PC-3 (cell line): Measurements from ENCODE around the gene CMTM7. TPM values are rescaled to one million over a fixed set of nuclear protein-coding genes. Genes with fewer than 3 reads are reported as not detected.

Experiments
- ATAC-seq: fragments of 200-7000 bp; cut with Tn5 transposase; 2 replicates; pipeline ENCODE4 v1.9.1; 2020; ENCODE audit warnings: mild to moderate bottlenecking, moderate library complexity
- BruUV-seq: library from RNA; stranded (reverse); fragments of 400-500 nt; replicated peaks from 2 replicates; lab custom pipeline; 2021; lab: Mats Ljungman, UMichigan
- CTCF ChIA-PET: fragments of 300-600 bp; sonication (Branson Sonifier 250); formaldehyde crosslinking; loops from one replicate; lab custom pipeline; 2022; ENCODE audit warnings: antibody characterized with exemption; lab: Charles Lee
- POLR2A ChIA-PET: fragments of 300-600 bp; sonication (Branson Sonifier 250); formaldehyde crosslinking; loops from one replicate; lab custom pipeline; 2022; ENCODE audit warnings: antibody characterized with exemption; ENCODE audit not compliant: unreplicated experiment; lab: Charles Lee
- DNase-seq: peaks from one replicate; pipeline ENCODE4 v3.0.0-alpha.2; 2015
- H2AFZ ChIP-seq: fragments of 300-600 bp; sonication (generic); 2 replicates; pipeline ENCODE4 v1.6.0; 2016; ENCODE audit warnings: antibody characterized with exemption, low read length
- H3F3A ChIP-seq: fragments of 300-600 bp; sonication (generic); one replicate; pipeline ENCODE4 v1.6.0; 2017; ENCODE audit warnings: antibody characterized with exemption, low read length, control low read depth, mild to moderate bottlenecking; ENCODE audit not compliant: unreplicated experiment
- H3K27ac ChIP-seq: fragments of 300-600 bp; sonication (generic); 2 replicates; pipeline ENCODE4 v1.5.1; 2016; ENCODE audit warnings: mild to moderate bottlenecking, low read length
- H3K27me3 ChIP-seq: fragments of 300-600 bp; sonication (generic); 2 replicates; pipeline ENCODE4 v1.6.1; 2016; ENCODE audit warnings: low read length, mixed read lengths
- H3K36me3 ChIP-seq: fragments of 300-600 bp; sonication (generic); 2 replicates; pipeline ENCODE4 v1.6.1; 2016; ENCODE audit warnings: low read depth, mixed run types, low read length, mixed read lengths
- H3K4me1 ChIP-seq: fragments of 300-600 bp; sonication (generic); 2 replicates; pipeline ENCODE4 v1.5.1; 2016; ENCODE audit warnings: low read length; ENCODE audit not compliant: insufficient read depth
- H3K4me2 ChIP-seq: fragments of 300-600 bp; sonication (generic); 2 replicates; pipeline ENCODE4 v1.6.0; 2016; ENCODE audit warnings: low read length
- H3K4me3 ChIP-seq: fragments of 300-600 bp; sonication (generic); 2 replicates; pipeline ENCODE4 v1.5.1; 2016; ENCODE audit warnings: mild to moderate bottlenecking, low read length, mixed read lengths
- H3K79me2 ChIP-seq: fragments of 300-600 bp; sonication (generic); 2 replicates; pipeline ENCODE4 v1.6.1; 2017; ENCODE audit warnings: low read length, mixed read lengths
- H3K9ac ChIP-seq: fragments of 300-600 bp; sonication (generic); 2 replicates; pipeline ENCODE4 v1.6.0; 2016; ENCODE audit warnings: mild to moderate bottlenecking, low read length
- H3K9me2 ChIP-seq: fragments of 300-600 bp; sonication (generic); replicated peaks from 2 replicates; pipeline ENCODE4 v1.6.1; 2016; ENCODE audit warnings: mixed run types, low read length, mixed read lengths
- H3K9me3 ChIP-seq: fragments of 300-600 bp; sonication (generic); 2 replicates; pipeline ENCODE4 v1.6.1; 2016; ENCODE audit warnings: low read length, mixed read lengths
- H4K20me1 ChIP-seq: fragments of 300-600 bp; sonication (generic); 2 replicates; pipeline ENCODE4 v1.6.1; 2016; ENCODE audit warnings: low read length, mixed read lengths
- CTCF ChIP-seq: fragments of 300-600 bp; sonication (generic); conservative IDR thresholded peaks from 2 replicates; pipeline ENCODE4 v1.5.1; 2017; ENCODE audit warnings: antibody characterized with exemption, low read depth, mild to moderate bottlenecking, low read length
- EZH2 ChIP-seq: fragments of 300-600 bp; sonication (generic); IDR thresholded peaks from one replicate; pipeline ENCODE4 v1.6.1; 2017; ENCODE audit warnings: antibody characterized with exemption, mild to moderate bottlenecking, low read length; ENCODE audit not compliant: unreplicated experiment
- EZH2phosphoT487 ChIP-seq: fragments of 300-600 bp; sonication (generic); IDR thresholded peaks from 2 replicates; pipeline ENCODE4 v1.6.1; 2018; ENCODE audit warnings: mild to moderate bottlenecking, antibody characterized with exemption, low read length, borderline replicate concordance
- intact Hi-C: fragments of 100-400 bp; cut with micrococcal nuclease; formaldehyde crosslinking; loops from 2 replicates; pipeline ENCODE4 v1.9.0; 2023
- total RNA-seq: library from RNA; depleted of rRNA; stranded (reverse); fragments of >200 nt; gene quantifications from 2 replicates; pipeline ENCODE4 v1.2.3, GENCODE V29; 2014

CMTM7 gene
- total RNA-seq, 1 experiment from 2014 or later = 37.1 TPM

GRCh38 chr3:32375596-32375930 is 16.1 kb upstream of the CMTM7 start:
- no peak overlapping the region for H3K9ac ChIP-seq
- POLR2A ChIA-PET = interaction anchor here (0.6 kb wide), 1 partner anchor 13 kb away, joined by 3 read pairs; no protein-coding TSS in a partner anchor
- ATAC-seq = no peak
- no peak overlapping the region for H3K4me3 ChIP-seq
- no peak overlapping the region for H2AFZ ChIP-seq
- DNase-seq = no peak
- H3K27me3 ChIP-seq = no peaks in the 10 kb centered on the region
- CTCF ChIA-PET = interaction anchor here (1.2 to 1.5 kb wide), 2 partner anchors 92 to 95 kb away, joined by 5 to 7 read pairs; no protein-coding TSS in a partner anchor
- intact Hi-C loops = loop anchor here (1.0 to 2.0 kb wide), 3 partner anchors 16 to 95 kb away; partner anchors contain the start of gene CMTM7
- H3F3A ChIP-seq = no peaks in the 10 kb centered on the region
- no peaks in the 10 kb centered on the region for H3K9me3 ChIP-seq
- no peak overlapping the region for H3K4me2 ChIP-seq
- TF ChIP-seq CTCF (no peak), EZH2 (no peak), EZH2phosphoT487 (no peak)
- H4K20me1 ChIP-seq = no peaks in the 10 kb centered on the region
- no peaks in the 10 kb centered on the region for H3K4me1 ChIP-seq
- H3K79me2 ChIP-seq = no peaks in the 10 kb centered on the region
- H3K9me2 ChIP-seq = no peaks in the 10 kb centered on the region
- no peaks in the 10 kb centered on the region for H3K36me3 ChIP-seq
- no TSS peak for BruUV-seq
- H3K27ac ChIP-seq = no peak overlapping the region

- ATAC-seq = peak; percentile 47
- Histone ChIP-seq H2AFZ (no peak overlapping the region), H3K4me3 (no peak overlapping the region), H3K27ac (no peak overlapping the region), H3K27me3 (no peaks in the 10 kb centered on the region), H3K9me3 (no peaks in the 10 kb centered on the region), H3K9ac (no peak overlapping the region), H3K9me2 (no peaks in the 10 kb centered on the region), H3K79me2 (no peaks in the 10 kb centered on the region), H3K4me2 (no peak overlapping the region), H4K20me1 (no peaks in the 10 kb centered on the region), H3K36me3 (no peaks in the 10 kb centered on the region), H3F3A (no peaks in the 10 kb centered on the region), H3K4me1 (no peaks in the 10 kb centered on the region)
- ChIA-PET POLR2A (interaction anchor here (0.6 kb wide), 1 partner anchor 12 kb away, joined by 3 read pairs; no protein-coding TSS in a partner anchor), CTCF (interaction anchor here (1.4 to 1.5 kb wide), 2 partner anchors 92 to 94 kb away, joined by 4 to 7 read pairs; no protein-coding TSS in a partner anchor)
- intact Hi-C loops = no loop called here
- BruUV-seq = no TSS peak
- peak; percentile 26 for DNase-seq
- TF ChIP-seq EZH2phosphoT487 (no peak), EZH2 (no peak), CTCF (no peak)
Measured at GRCh38 chr3:32376115-32376514, 15.5 kb upstream of the CMTM7 start.

GRCh38 chr3:32379831-32380500 is 11.7 kb upstream of the CMTM7 start:
- POLR2A ChIA-PET = no interaction called here
- H4K20me1 ChIP-seq = no peaks in the 10 kb centered on the region
- ATAC-seq = no peak

More at GRCh38 chr3:32379831-32380500, 11.7 kb upstream of the CMTM7 start:
- H3K9me3 ChIP-seq = no peaks in the 10 kb centered on the region
- H3F3A ChIP-seq = no peaks in the 10 kb centered on the region
- intact Hi-C loops = no loop called here
- no peaks in the 10 kb centered on the region for H3K27me3 ChIP-seq
- no peak overlapping the region for H3K4me3 ChIP-seq
- no peak overlapping the region for H3K27ac ChIP-seq
- H3K4me2 ChIP-seq = no peak overlapping the region
- H3K36me3 ChIP-seq = no peaks in the 10 kb centered on the region
- CTCF ChIA-PET = no interaction called here
- H3K9me2 ChIP-seq = no peaks in the 10 kb centered on the region
- H3K9ac ChIP-seq = no peak overlapping the region
- no peak for TF ChIP-seq EZH2
- no peak for TF ChIP-seq CTCF
- TF ChIP-seq EZH2phosphoT487 = no peak
- H2AFZ ChIP-seq = no peak overlapping the region
- no peaks in the 10 kb centered on the region for H3K4me1 ChIP-seq
- no peak for DNase-seq
- BruUV-seq = no TSS peak
- H3K79me2 ChIP-seq = no peaks in the 10 kb centered on the region
